PC-9 (cell line): ENCODE results near the gene ELP5. TPM values are rescaled to one million over a fixed set of nuclear protein-coding genes. Genes with fewer than 3 reads are reported as not detected.

ENCODE experiments used
- BruUV-seq: library from RNA; stranded (reverse); fragments of 400-500 nt; replicated peaks from 2 replicates; lab custom pipeline; 2021; lab: Mats Ljungman, UMichigan
- CTCF ChIA-PET: fragments of 300-600 bp; sonication (Branson Sonifier 250); formaldehyde crosslinking; loops from one replicate; lab custom pipeline; 2022; ENCODE audit warnings: antibody characterized with exemption; lab: Charles Lee
- POLR2A ChIA-PET: fragments of 300-600 bp; sonication (Branson Sonifier 250); formaldehyde crosslinking; loops from one replicate; lab custom pipeline; 2022; ENCODE audit warnings: antibody characterized with exemption; ENCODE audit not compliant: unreplicated experiment; lab: Charles Lee
- DNase-seq, 2 experiments: peaks; one replicate each; pipeline versions ENCODE4 v3.0.0 to v3.0.0-alpha.2; 2015 to 2022; ENCODE audit warnings: mixed read lengths in 1 of 2
- H2AFZ ChIP-seq: fragments of 200-600 bp; sonication (generic); 2 replicates; pipeline ENCODE4 v1.8.1; 2017; ENCODE audit warnings: antibody characterized with exemption
- H3F3A ChIP-seq: fragments of 200-600 bp; sonication (generic); 2 replicates; pipeline ENCODE4 v1.8.1; 2017; ENCODE audit warnings: antibody characterized with exemption, mild to moderate bottlenecking, low read depth; ENCODE audit not compliant: insufficient read depth
- H3K27ac ChIP-seq: fragments of 200-600 bp; sonication (generic); 2 replicates; pipeline ENCODE4 v1.6.1; 2016; ENCODE audit warnings: mixed run types
- H3K27me3 ChIP-seq: fragments of 200-600 bp; sonication (generic); 2 replicates; pipeline ENCODE4 v1.6.1; 2016; ENCODE audit warnings: low read depth, mixed run types; ENCODE audit not compliant: insufficient read depth
- H3K36me3 ChIP-seq: fragments of 200-600 bp; sonication (generic); 2 replicates; pipeline ENCODE4 v1.6.1; 2016; ENCODE audit warnings: low read depth, mixed run types
- H3K4me1 ChIP-seq: fragments of 200-600 bp; sonication (generic); replicated peaks from 2 replicates; pipeline ENCODE4 v1.6.1; 2016; ENCODE audit warnings: mixed run types; ENCODE audit not compliant: insufficient read depth
- H3K4me2 ChIP-seq: fragments of 200-600 bp; sonication (generic); 2 replicates; pipeline ENCODE4 v1.6.1; 2017; ENCODE audit warnings: mixed run types
- H3K4me3 ChIP-seq: fragments of 200-600 bp; sonication (generic); 2 replicates; pipeline ENCODE4 v1.6.1; 2016; ENCODE audit warnings: mixed run types
- H3K79me2 ChIP-seq: fragments of 200-600 bp; sonication (generic); 2 replicates; pipeline ENCODE4 v1.6.1; 2017; ENCODE audit warnings: low read depth, mixed run types
- H3K9me2 ChIP-seq: fragments of 200-600 bp; sonication (generic); 2 replicates; pipeline ENCODE4 v1.8.1; 2017; ENCODE audit warnings: mild to moderate bottlenecking; ENCODE audit not compliant: insufficient read depth
- H3K9me3 ChIP-seq: fragments of 200-600 bp; sonication (generic); 2 replicates; pipeline ENCODE4 v1.8.1; 2016; ENCODE audit warnings: low read depth; ENCODE audit not compliant: insufficient read depth
- H4K20me1 ChIP-seq: fragments of 200-600 bp; sonication (generic); 2 replicates; pipeline ENCODE4 v1.8.1; 2017; ENCODE audit not compliant: insufficient read depth
- EZH2 ChIP-seq: fragments of 200-600 bp; sonication (generic); IDR thresholded peaks from 2 replicates; pipeline ENCODE4 v1.8.0; 2017; ENCODE audit warnings: antibody characterized with exemption, low read depth
- intact Hi-C: fragments of 100-400 bp; cut with micrococcal nuclease; formaldehyde crosslinking; loops from one replicate; pipeline ENCODE4 v1.10.0; 2022; ENCODE audit not compliant: unreplicated experiment
- total RNA-seq: library from RNA; stranded (reverse); gene quantifications from 2 replicates; pipeline ENCODE4 v1.2.3, GENCODE V29; 2021
- TF ChIP-seq, protein P1 (sequence below): fragments of 200-600 bp; sonication (generic); conservative IDR thresholded peaks from 2 replicates; pipeline ENCODE4 v1.6.1; 2017; ENCODE audit warnings: mixed run types, antibody characterized with exemption, mild to moderate bottlenecking, moderate library complexity

ELP5 gene
- total RNA-seq, 1 experiment from 2014 or later = 45.1 TPM

DNA sequence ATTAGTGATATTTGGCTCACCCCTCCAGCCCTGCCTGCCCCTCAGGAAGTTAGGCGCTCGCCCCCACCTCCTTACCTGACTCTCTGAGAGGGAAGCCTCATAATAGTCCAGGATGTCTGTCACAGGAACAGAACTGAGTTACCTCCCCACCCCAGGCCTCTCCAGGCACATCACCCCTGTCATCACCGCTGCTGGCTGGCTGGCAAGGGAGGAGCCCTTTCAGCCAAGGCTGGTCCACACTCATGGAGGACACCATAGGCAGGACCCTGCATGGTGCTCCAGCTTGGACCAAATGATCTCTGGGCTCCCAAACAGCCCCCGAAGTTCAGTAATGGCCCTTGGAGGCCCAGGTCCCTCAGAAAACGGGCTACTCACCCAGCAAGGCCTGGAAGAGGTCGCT is 33.8 kb upstream of the ELP5 start:
- Histone ChIP-seq H3K36me3 (peaks cover 23% of the 10 kb centered on the region), H3K27ac (no peak overlapping the region), H3K79me2 (peaks cover 29% of the 10 kb centered on the region), H3K4me3 (no peak overlapping the region), H4K20me1 (peaks cover 26% of the 10 kb centered on the region), H3F3A (peaks cover 52% of the 10 kb centered on the region), H3K4me1 (peaks cover 41% of the 10 kb centered on the region), H3K9me3 (no peaks in the 10 kb centered on the region), H3K4me2 (no peak overlapping the region), H2AFZ (no peak overlapping the region), H3K9me2 (no peaks in the 10 kb centered on the region), H3K27me3 (no peaks in the 10 kb centered on the region)
- CTCF ChIA-PET = no interaction called here
- intact Hi-C loops = no loop called here
- no TSS peak for BruUV-seq
- no peak for TF ChIP-seq EZH2
- TF ChIP-seq, protein P1, sequence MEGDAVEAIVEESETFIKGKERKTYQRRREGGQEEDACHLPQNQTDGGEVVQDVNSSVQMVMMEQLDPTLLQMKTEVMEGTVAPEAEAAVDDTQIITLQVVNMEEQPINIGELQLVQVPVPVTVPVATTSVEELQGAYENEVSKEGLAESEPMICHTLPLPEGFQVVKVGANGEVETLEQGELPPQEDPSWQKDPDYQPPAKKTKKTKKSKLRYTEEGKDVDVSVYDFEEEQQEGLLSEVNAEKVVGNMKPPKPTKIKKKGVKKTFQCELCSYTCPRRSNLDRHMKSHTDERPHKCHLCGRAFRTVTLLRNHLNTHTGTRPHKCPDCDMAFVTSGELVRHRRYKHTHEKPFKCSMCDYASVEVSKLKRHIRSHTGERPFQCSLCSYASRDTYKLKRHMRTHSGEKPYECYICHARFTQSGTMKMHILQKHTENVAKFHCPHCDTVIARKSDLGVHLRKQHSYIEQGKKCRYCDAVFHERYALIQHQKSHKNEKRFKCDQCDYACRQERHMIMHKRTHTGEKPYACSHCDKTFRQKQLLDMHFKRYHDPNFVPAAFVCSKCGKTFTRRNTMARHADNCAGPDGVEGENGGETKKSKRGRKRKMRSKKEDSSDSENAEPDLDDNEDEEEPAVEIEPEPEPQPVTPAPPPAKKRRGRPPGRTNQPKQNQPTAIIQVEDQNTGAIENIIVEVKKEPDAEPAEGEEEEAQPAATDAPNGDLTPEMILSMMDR = no peak
- POLR2A ChIA-PET = no interaction called here
- no peak for DNase-seq

DNA sequence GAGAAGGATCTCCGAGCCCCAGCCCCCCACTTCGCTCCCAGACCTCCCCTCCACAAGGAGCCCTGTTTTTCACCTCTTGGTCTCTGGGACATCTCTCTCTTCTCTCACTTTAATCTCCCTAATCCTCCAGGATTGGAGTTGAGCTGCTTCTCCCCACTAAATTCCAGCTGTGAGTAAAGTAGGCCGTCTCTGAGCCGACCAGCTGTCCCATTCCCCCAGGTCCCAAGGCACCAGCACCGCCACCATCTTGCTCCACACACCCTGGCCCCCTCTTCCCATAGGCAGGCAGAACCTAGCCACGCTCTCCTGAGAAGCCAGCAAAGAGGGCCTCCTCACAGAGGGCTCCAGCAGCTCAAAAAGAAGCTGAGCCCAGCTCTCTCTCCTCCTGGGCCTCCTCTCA is 33.3 kb upstream of the ELP5 start:
- intact Hi-C loops = no loop called here
- Histone ChIP-seq H3K27ac (peak overlapping the region; percentile 98), H3K4me3 (0 out of 2 replicates have a peak overlapping the region, but pooled peaks have one; percentile 77), H3K79me2 (peaks cover 31% of the 10 kb centered on the region), H3K27me3 (no peaks in the 10 kb centered on the region), H3K36me3 (peaks cover 29% of the 10 kb centered on the region), H4K20me1 (peaks cover 32% of the 10 kb centered on the region), H3K4me1 (peaks cover 41% of the 10 kb centered on the region), H2AFZ (no peak overlapping the region), H3F3A (peaks cover 52% of the 10 kb centered on the region), H3K4me2 (peak overlapping the region; percentile 89), H3K9me3 (no peaks in the 10 kb centered on the region), H3K9me2 (no peaks in the 10 kb centered on the region)
- TF ChIP-seq EZH2 = no peak
- TF ChIP-seq, protein P1 = no peak
- DNase-seq = no peak
- ChIA-PET CTCF (interaction anchor here (0.7 to 2.2 kb wide), 2 partner anchors 23 to 24 kb away, joined by 4 to 30 read pairs; partner anchors contain the start of gene GABARAP), POLR2A (no interaction called here)
- no TSS peak for BruUV-seq

DNA sequence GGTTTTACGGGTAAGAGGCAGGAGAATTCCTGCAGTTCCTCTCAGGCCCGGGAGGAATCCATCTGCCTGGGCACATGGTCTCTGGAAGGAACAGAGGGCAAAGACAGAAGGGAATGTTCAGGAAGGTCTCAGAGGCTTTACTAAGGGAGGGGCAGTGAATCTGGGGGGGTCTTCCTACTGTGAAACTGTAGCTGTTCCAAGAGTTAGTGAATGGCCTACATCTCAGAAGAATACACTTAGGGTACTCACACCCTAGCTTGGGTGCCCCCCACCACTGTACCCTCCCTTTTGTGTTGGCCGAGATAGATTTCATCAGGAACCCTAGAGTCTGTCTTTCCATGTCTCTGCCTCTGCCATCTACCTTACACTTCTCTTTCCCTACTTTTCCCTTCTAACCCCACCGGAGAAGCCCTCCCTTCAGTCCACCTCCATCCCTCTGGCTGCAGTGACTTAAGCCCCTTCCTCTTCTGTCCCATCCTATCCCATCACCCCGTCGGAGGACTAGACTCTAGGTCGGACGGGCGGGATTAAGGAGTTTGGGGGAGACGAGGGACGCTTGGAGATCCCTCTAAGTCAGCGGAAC is 32.7 kb upstream of the ELP5 start:
- Histone ChIP-seq H3K9me3 (no peaks in the 10 kb centered on the region), H3K27me3 (no peaks in the 10 kb centered on the region), H3K36me3 (peaks cover 31% of the 10 kb centered on the region), H4K20me1 (peaks cover 36% of the 10 kb centered on the region), H3K79me2 (peaks cover 34% of the 10 kb centered on the region), H3K4me1 (peaks cover 41% of the 10 kb centered on the region), H3K4me3 (peak overlapping the region; percentile 77), H3F3A (peaks cover 50% of the 10 kb centered on the region), H3K9me2 (no peaks in the 10 kb centered on the region), H2AFZ (peak overlapping the region; percentile 84), H3K4me2 (peak overlapping the region; percentile 89), H3K27ac (peak overlapping the region; percentile 98)
- CTCF ChIA-PET = interaction anchor here (0.7 to 2.2 kb wide), 3 partner anchors 22 to 173 kb away, joined by 4 to 30 read pairs (median 4); partner anchors contain the start of gene GABARAP
- intact Hi-C loops = no loop called here
- POLR2A ChIA-PET = interaction anchor here (0.5 to 0.7 kb wide), 4 partner anchors 15 to 87 kb away, joined by 4 to 7 read pairs (median 6); partner anchors contain the start of gene DVL2
- DNase-seq = no peak
- no peak for TF ChIP-seq EZH2
- TF ChIP-seq, protein P1 = no peak
- TSS peak; percentile 20 for BruUV-seq
